Fibroblast of peridontal ligament (primary cell): ENCODE results near the gene B2M.
"Not testable (repeated sequence)": the region's sequence is repeated elsewhere in the genome, so short reads cannot be mapped to it uniquely, and the experiment has no call there.

Experiments used
- DNase-seq: peaks from one replicate; pipeline ENCODE4 v3.0.0-alpha.2; 2010; ENCODE audit errors: extremely low read depth

Gene B2M

GRCh38 chr15:44726136-44726535, 14.8 kb downstream of the B2M start:
- no peak for DNase-seq

DNA sequence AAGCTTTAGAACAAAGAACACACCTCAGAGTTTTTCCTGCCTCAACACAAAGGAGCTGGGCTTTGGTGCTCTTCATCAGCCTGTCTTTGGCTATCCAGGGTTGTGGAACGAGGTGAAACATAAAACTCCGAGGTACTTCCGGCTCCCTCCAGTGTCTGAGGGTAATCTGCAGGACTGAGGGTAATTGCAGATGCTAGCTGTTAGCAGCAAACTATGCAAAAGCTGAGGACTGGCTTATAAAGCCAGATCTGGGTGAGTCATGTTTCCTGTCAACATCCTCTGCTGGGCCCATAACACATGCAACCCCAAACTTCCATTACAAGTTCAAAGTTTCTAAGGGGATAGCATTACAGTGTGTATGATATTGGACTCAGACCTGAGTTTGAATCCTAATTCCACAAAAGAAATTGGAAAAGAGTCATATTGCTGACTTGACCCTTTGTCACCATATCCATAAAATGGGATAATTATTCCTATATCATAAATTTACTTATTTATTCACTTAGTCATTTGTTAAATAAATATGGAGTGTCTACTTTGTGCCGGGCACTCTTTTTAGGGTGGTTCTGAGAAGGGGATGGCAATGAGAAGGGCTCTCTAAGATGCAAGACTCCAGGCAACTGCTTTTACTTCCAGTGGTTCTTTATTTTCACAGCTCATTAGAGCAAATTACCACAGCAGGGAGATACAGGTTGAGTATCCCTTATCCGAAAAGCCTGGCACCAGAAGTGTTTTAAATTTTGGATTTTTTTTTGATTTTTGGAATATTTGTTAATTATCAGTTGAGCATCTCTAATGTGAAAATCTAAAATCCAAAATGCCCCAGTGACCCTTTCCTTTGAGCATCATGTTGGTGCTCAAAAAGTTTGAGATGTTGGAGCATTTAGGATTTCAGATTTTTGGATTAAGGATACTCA, 15.5 kb downstream of the B2M start:
- peak; percentile 88 for DNase-seq

- no peak for DNase-seq
Measured at GRCh38 chr15:44727485-44728231, 16.3 kb downstream of the B2M start.

GRCh38 chr15:44728232-44728575, 16.9 kb downstream of the B2M start:
- not testable (repeated sequence) for DNase-seq

DNA sequence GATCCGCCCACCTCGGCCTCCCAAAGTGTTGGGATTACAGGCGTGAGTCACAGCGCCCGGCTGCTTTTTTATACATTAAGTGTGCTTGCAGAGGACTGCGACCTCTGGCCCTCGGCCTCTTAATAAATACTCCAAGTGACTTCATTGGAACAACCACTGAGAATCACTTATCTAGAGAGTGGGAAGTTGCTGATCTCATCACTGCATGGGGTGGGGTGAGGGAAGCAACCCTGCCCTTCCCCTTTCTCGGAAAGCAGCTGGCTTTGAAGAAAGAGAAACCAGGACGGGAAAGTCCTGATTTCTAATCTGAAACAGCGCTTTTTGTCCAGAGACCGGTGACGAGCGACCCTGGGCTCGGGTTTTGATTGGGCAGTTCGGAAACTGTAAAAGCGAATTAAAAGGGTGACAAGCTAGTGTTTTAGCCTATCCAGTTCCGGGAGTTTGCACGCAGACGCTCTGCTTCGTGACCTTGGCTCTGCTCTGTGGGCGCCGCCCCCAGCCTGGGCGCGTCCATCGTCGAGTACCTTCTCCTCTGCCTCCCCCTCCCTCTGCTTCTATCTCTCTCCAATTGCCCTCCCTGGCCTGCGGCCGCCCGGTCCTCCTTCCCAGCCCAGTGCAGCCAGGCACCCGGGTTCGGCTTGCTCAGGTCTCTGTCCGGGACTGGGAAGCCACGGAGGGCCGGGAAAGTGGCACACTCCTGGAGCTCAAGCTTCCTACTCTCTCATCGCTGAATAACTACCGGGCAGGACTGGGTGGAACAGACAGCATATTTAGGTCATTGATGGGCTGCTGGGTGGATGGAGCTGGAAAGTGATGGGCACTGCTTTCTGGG, 17.5 kb downstream of the B2M start:
- peak; percentile 99 for DNase-seq

- DNase-seq, result peak; percentile 42
Measured at GRCh38 chr15:44729408-44730127, 18.3 kb downstream of the B2M start.

DNA sequence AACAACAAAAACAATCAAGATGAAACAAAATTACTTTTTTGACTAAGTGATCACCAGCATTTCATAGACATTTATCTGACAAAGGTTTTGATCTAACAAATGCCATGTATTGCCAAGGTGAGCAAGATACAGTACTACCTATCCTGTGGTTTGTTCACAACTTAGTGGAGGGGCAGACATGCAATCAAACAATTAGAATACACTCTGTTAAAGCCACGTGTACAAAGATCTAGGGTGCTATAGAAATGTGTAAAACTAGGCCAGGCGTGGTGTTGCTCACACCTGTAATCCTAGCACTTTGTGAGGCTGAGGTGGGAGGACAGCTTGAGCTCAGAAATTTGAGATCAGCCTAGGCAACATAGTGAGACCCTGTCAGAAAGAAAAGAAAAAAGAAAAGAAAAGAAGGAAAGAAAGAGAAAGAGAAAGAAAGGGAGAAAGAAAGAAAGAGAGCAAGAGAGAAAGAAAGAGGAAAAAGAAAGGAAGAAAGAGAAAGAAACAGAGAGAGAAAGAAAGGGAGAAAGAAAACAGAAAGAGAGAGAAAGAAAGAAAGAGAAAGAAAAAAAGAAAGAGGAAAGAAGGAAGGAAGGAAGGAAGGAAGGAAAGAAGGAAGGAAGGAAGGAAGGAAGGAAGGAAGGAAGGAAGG, 23.6 kb downstream of the B2M start:
- DNase-seq, result no peak

DNA sequence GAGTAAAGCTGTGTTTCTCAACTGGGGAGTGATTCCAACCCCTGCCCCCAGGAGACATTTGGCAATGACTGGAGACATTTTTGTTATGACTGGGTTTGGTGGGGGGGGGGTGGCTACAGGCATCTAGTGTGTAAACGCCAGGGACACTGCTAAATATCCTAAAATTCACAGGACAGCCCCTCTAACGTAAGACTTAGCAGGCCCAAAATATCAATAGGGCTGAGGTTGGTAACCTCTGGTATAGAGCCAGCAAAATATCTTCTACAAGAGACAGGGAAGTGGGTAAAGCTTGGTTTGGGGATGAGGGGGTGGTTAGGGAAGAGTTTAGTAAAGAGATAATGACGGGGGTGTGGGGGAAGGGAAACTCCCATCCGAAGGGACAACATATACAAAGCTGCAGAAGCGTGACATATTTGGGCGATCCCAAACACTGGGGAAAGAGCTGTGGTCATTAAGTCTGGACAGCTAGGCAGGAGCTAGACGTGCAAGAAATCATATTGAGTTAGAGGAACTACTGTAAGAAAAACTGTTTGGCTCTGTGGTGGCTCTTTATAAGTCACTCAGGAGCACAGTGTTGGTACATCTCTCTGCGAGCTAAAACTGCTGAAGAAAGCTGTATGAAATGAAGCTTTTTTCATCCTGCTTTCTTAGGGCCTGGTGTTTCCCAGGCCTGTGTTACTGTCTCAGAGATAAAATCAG, 24.3 kb downstream of the B2M start:
- DNase-seq, result peak; percentile 44

- DNase-seq, result no peak
Measured at GRCh38 chr15:44736181-44736765, 25.0 kb downstream of the B2M start, which contains the start of gene TRIM69. TSS of gene TRIM69 (plus strand) at chr15:44736528. CDS start at chr15:44736705, 177 bp downstream.

DNA sequence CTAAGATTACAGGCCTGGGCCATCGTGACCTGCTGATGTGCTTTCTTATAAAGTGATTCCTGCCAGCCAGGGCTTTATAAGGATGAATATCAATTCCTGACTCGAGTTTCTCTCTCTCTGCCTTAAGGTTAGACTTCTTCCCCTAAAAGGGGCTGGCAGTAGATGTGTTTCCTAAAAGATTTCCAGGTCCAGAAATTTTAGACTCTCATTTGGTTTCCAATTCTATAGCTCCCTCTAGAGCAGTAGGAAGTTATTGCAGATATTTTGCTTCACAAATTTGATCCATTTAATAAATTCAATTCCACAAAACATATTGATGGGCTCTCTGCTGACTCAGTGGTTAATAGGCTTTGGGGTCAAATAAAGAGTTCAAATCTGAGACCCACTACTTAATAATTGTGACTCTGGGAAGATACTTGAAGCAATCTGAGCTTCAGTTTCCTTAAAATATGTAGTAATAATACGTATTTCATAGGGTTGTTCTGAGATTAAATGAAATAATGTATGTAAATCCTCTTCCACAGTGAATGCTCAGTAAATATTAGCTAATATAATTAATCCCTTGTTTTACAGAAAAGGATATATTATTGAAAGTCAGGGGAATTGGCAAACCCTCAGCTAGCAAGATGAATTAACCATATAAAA, 27.1 kb downstream of the B2M start:
- DNase-seq, result peak; percentile 87

DNA sequence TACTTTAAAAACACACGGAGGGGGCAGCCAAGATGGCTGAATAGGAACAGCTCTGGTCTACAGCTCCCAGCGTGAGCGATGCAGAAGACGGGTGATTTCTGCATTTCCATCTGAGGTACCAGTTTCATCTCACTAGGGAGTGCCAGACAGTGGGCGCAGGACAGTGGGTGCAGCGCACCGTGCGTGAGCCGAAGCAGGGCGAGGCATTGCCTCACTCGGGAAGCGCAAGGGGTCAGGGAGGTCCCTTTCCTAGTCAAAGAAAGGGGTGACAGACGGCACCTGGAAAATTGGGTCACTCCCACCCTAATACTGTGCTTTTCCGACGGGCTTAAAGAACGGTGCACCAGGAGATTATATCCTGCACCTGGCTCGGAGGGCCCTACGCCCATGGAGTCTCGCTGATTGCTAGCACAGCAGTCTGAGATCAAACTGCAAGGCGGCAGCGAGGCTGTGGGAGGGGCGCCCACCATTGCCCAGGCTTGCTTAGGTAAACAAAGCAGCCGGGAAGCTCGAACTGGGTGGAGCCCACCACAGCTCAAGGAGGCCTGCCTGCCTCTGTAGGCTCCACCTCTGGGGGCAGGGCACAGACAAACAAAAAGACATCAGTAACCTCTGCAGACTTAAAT, 28.0 kb downstream of the B2M start:
- not testable (repeated sequence) for DNase-seq

- DNase-seq, result not testable (repeated sequence)
Measured at GRCh38 chr15:44743454-44743853, 32.1 kb downstream of the B2M start.

DNA sequence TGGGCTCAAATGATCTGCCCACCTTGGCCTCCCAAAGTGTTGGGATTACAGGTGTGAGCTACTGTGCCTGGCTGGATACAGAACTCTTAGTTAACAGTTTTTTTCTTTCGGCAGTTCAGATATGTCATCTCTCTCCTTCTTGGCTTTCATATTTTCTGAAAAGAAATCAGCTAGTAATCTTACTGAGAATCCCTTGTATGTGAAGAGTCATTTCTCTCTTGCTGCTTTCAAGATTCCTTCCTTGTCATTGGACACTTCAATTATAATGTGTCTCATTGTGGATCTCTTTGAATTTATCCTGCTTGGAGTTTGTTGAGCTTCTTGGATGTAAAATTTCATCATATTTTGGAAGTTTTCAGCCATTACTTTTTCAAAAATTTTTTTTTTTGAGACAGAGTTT, 42.0 kb downstream of the B2M start:
- DNase-seq, result no peak

DNA sequence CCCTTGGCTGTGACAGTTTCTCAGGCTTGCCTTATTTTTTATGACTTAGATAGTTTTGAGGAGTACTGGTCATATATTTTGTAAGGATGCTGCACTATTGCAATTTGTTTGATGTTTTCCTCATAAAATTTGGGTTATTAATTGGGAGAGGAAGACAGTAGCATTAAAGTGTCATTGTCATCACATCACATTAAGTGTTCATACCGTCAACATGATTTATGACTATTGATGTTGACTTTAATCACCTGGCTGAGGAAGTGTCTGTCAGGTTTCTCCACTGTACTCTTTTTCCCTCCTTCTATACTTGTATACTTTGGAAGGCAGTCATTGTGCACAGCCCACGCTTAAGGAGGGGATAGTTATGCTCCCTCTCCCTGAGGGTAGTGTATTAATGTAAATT, 51.9 kb downstream of the B2M start:
- DNase-seq, result no peak

GRCh38 chr15:44763848-44764247, 52.5 kb downstream of the B2M start:
- no peak for DNase-seq

- no peak for DNase-seq
Measured at GRCh38 chr15:44765036-44765435, 53.7 kb downstream of the B2M start.
